ENCODE data around the gene ANKRD29.

DNA sequence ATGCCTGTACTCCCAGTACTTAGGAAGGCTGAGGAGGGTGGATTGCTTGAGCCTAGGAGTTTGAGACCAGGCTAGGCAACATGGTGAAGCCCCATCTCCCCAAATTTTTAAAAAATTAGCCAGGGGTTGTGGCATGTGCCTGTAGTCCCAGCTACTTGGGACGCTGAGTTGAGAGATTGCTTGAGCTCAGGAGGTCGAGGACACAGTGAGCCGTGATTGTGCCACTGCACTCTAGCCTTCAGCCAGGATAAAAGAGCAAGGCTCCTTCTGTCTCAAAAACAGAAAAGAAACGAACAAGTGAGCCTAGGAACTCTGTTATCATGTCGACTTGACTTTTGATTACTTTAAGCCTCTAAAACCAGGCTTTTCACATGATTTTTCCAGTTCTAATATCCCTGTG, 90.1 kb downstream of the ANKRD29 start:
- no peak for TF ChIP-seq POLR2A (IDR thresholded peaks at IDR 0.05)
- TF ChIP-seq, protein P1, sequence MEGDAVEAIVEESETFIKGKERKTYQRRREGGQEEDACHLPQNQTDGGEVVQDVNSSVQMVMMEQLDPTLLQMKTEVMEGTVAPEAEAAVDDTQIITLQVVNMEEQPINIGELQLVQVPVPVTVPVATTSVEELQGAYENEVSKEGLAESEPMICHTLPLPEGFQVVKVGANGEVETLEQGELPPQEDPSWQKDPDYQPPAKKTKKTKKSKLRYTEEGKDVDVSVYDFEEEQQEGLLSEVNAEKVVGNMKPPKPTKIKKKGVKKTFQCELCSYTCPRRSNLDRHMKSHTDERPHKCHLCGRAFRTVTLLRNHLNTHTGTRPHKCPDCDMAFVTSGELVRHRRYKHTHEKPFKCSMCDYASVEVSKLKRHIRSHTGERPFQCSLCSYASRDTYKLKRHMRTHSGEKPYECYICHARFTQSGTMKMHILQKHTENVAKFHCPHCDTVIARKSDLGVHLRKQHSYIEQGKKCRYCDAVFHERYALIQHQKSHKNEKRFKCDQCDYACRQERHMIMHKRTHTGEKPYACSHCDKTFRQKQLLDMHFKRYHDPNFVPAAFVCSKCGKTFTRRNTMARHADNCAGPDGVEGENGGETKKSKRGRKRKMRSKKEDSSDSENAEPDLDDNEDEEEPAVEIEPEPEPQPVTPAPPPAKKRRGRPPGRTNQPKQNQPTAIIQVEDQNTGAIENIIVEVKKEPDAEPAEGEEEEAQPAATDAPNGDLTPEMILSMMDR (IDR thresholded peaks at IDR 0.05): no peak
